Measurements from ENCODE around the gene EGFLAM.
"Not testable (repeated sequence)": the region's sequence is repeated elsewhere in the genome, so short reads cannot be mapped to it uniquely, and the experiment has no call there.

EGFLAM gene

GRCh38 chr5:38404667-38405276, 146.4 kb downstream of the EGFLAM start:
- no peak overlapping the region for H3K4me3 ChIP-seq (replicated peaks; ENCODE audit: low read depth, low read length)
- no peak for DNase-seq (ENCODE audit: low read depth)
- TF ChIP-seq, protein P1, sequence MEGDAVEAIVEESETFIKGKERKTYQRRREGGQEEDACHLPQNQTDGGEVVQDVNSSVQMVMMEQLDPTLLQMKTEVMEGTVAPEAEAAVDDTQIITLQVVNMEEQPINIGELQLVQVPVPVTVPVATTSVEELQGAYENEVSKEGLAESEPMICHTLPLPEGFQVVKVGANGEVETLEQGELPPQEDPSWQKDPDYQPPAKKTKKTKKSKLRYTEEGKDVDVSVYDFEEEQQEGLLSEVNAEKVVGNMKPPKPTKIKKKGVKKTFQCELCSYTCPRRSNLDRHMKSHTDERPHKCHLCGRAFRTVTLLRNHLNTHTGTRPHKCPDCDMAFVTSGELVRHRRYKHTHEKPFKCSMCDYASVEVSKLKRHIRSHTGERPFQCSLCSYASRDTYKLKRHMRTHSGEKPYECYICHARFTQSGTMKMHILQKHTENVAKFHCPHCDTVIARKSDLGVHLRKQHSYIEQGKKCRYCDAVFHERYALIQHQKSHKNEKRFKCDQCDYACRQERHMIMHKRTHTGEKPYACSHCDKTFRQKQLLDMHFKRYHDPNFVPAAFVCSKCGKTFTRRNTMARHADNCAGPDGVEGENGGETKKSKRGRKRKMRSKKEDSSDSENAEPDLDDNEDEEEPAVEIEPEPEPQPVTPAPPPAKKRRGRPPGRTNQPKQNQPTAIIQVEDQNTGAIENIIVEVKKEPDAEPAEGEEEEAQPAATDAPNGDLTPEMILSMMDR (IDR thresholded peaks at IDR 0.05; ENCODE audit: low read length, missing control alignments), result peak; percentile 21

- TF ChIP-seq, protein P1 (IDR thresholded peaks at IDR 0.05; ENCODE audit: low read length, missing control alignments), result no peak
- no peak for DNase-seq (ENCODE audit: low read depth)
- H3K4me3 ChIP-seq (replicated peaks; ENCODE audit: low read depth, low read length), result no peak overlapping the region
These were observed 150.3 kb downstream of the EGFLAM start for GRCh38 chr5:38408446-38409198.

DNA sequence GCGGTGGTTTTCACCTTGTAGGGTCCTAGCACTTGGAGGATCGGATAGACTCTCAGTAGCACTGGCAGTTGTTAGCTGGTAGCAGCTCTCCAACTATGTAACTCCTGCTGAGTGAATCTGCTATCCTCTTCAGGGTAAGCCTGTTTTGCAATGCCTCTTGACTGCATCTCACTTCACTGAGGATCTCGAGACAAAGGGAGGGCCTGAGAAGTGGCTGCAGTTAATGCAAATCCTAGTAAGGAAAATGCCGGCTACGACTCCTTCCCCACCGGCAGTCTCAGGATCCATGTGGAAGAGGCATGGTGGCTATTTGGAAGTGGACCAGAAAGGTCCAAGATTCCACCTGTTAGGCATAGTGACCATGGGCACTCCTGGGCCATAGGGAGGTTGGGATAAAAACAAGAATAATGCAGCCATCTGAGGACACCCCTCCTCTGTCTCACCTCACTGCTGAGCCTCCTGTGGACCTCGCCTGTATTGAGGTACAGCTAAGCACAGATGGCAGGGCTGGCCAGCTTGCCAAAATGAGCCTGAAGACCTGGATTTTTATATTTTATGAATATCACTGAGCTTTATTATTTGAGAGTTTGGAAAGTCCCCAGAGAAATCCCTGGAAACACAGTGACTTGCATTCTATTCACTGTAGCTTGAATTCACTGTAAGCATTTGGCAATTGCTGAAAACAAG, 152.1 kb downstream of the EGFLAM start:
- TF ChIP-seq, protein P1 (IDR thresholded peaks at IDR 0.05; ENCODE audit: low read length, missing control alignments), result no peak
- no peak overlapping the region for H3K4me3 ChIP-seq (replicated peaks; ENCODE audit: low read depth, low read length)
- DNase-seq (ENCODE audit: low read depth), result no peak

- no peak for DNase-seq (ENCODE audit: low read depth)
- TF ChIP-seq, protein P1 (IDR thresholded peaks at IDR 0.05; ENCODE audit: low read length, missing control alignments), result no peak
- no peak overlapping the region for H3K4me3 ChIP-seq (replicated peaks; ENCODE audit: low read depth, low read length)
These were observed 155.3 kb downstream of the EGFLAM start for GRCh38 chr5:38413696-38414095.

DNA sequence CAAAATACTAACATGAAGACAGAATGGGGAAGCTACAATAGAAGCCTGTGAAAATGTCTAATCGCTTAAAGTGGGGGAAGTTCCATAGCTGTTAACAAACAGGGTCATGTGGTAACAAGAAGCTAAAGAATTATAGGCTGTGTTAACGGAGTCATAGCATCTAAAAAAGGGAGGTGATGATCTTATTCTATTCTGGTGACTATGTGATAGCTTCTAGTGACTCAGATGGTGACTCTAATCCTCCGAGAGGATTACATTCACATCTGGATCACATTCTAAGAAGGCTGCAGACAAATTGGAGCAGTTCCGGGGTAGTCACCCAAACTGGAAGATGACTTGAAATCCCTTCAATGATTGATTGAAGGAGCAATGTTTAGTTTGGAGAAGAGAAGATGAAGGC, 156.0 kb downstream of the EGFLAM start:
- no peak for DNase-seq (ENCODE audit: low read depth)
- TF ChIP-seq, protein P1 (IDR thresholded peaks at IDR 0.05; ENCODE audit: low read length, missing control alignments), result no peak
- H3K4me3 ChIP-seq (replicated peaks; ENCODE audit: low read depth, low read length), result no peak overlapping the region

DNA sequence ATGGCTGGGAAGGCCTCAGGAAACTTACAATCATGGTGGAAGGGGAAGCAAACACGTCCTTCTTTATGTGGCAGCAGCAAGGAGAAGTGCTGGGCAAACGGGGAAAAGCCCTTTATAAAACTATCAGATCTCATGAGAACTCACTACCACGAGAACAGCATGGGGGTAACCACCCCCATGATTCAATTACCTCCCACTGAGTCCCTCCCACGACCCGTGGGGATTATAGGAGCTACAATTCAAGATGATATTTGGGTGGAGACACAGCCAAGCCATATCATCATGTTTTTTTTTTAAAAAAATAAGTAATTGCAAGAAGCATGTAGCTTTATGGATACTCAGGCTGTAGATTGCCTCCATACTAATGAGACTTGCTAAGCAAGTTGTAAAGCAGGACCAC, 157.4 kb downstream of the EGFLAM start:
- DNase-seq (ENCODE audit: low read depth); H3K4me3 ChIP-seq (replicated peaks; ENCODE audit: low read depth, low read length): not testable (repeated sequence)

DNA sequence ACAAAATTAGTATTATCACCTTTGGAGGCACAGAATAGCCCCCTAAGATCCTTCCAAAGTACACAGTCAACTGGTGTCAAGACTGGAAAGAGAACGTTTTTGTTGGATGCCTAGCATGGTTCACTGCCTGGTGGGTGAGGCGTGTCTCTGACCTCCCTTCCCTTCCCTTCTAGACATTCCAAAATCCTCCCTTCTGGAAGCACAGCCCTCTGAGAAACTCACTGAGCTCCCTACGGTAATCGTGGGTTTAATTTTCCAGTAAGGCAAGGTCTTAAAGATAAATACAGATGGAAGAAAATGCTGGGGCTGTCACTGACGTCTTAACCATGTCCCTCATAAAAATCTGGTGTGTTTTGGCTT, 159.3 kb downstream of the EGFLAM start:
- DNase-seq (ENCODE audit: low read depth), result no peak
- no peak overlapping the region for H3K4me3 ChIP-seq (replicated peaks; ENCODE audit: low read depth, low read length)
- TF ChIP-seq, protein P1 (IDR thresholded peaks at IDR 0.05; ENCODE audit: low read length, missing control alignments), result no peak
